ENCODE results near the gene KRT77.

- TF ChIP-seq SP1 (CRISPR knock-in tag; conservative IDR thresholded peaks at IDR 0.05) (no peak), ATF2 (CRISPR knock-in tag; IDR thresholded peaks at IDR 0.05; ENCODE audit: borderline replicate concordance, low read depth) (no peak), TEAD1 (CRISPR knock-in tag; IDR thresholded peaks at IDR 0.05) (no peak), NR3C1 (CRISPR knock-in tag; conservative IDR thresholded peaks at IDR 0.05; ENCODE audit: low read depth) (no peak), CTCF (IDR thresholded peaks at IDR 0.05) (no peak), HMGXB4 (CRISPR knock-in tag; IDR thresholded peaks at IDR 0.05) (no peak), RELA (CRISPR knock-in tag; IDR thresholded peaks at IDR 0.05; ENCODE audit: borderline replicate concordance) (no peak), TCF7 (CRISPR knock-in tag; IDR thresholded peaks at IDR 0.05; ENCODE audit: low read depth) (no peak), ZNF138 (CRISPR knock-in tag; conservative IDR thresholded peaks at IDR 0.05) (no peak), MAX (CRISPR knock-in tag; IDR thresholded peaks at IDR 0.05) (no peak), ZNF532 (CRISPR knock-in tag; IDR thresholded peaks at IDR 0.05; ENCODE audit: borderline replicate concordance) (no peak)
These were observed 13.4 kb downstream of the KRT77 start for GRCh38 chr12:52689936-52690335.

All from WTC11 (cell line).